ENCODE data around the gene FTCD.

DNA sequence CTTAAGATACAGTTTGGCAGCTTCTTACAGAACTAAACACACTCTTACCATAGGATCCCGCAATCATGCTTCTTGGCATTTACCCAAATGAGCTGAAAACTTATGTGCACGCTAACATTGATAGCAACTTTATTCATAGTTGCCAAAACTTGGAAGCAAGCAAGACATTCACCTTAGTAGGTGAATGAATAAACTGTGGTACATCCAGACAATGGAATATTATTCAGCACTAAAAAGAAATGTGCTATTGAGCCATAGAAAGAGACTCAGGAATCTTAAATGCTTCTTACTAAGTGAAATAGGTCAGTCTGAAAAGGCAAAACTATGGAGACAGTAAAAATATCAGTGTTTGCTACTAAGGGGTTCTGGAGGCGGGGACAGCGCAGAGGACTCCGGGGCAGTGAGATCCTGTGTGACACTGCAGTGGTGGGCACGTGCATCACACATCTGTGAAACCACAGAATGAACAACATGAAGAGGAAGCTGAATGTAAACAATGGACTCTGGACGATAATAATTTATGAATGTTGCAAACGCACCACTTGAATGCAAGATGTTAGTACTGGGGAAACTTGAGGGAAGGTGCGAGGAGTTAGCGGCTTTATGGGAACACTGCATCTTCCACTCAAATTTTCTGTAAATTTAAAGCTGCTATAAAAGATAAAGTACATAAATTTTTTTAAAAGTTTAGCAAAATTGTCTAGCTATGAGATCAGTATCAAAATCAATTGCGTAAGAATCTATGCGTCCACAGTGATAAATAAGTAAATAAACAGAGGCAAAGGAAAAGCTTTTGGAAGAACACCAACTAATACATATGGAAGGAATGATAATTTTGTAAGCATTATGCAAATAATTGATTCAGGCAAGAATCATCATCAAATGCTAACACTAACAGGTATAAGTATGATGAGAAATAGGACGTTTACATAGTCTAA is 44.3 kb upstream of the FTCD start:
- TF ChIP-seq CTCF (IDR thresholded peaks at IDR 0.05; ENCODE audit: extremely low read depth in 1 of 2, insufficient read depth in 1 of 2, low read depth in 1 of 2, low read length in 2 of 2) (no peak), EZH2 (IDR thresholded peaks at IDR 0.05; ENCODE audit: borderline replicate concordance, low read depth, low read length, severe bottlenecking) (no peak)

Measured in endothelial cell of umbilical vein (primary cell).